NCI-H2081 (cell line): ENCODE results near the gene TMEM41A.

Source experiments
- DNase-seq, 2 experiments: peaks; one replicate each; lab custom pipeline; 2025; lab: John Stamatoyannopoulos, UW

The TMEM41A gene

DNA sequence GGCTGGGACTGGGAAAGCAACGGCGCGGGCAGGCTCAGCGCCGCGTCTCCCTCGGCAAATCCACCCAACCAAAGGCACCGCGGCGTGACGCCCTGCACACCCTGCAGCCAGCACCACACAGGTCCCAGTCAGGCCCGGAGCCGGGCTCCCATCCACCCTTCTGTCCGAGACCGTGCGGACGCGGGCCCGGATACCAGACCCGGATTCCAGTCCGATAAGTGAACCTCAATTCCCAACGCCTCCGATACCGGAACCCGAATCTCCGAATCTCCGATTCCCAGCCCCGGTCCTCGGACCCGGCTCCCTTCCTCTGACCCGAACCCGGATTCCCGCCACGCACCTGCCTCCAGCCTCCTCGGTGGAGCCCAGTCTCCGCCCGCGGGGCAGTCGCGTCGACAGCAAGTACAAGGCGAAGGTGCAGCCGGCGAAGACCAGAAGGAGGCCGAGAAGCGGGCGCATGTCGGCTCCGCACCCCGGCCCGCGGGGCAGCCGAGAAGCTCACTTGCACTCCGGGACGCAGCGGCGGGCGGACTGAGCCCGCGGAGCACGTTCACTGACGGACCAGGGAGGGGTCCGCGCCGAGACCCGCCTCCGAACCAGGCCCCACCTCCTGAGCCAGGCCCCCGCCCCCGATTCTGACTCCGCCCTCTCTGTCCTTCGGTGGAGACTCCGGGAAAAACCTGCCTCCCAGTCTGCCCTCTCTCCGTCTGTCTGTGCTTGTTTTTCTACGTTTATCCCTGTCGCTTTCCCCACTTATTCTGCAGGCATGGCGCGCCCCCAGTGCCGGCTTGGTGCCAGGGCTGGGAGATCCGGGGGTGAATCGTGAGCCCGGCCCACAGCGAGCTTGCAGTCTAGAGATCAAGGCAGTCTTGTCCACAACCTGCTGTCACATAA is at the start of gene TMEM41A:
Gene TMEM41A (minus strand): TSS at position 533 of the 894 bp plus-strand sequence. CDS start 74 bp downstream, at position 459.
- DNase-seq: peak; percentile 94 to 95

DNA sequence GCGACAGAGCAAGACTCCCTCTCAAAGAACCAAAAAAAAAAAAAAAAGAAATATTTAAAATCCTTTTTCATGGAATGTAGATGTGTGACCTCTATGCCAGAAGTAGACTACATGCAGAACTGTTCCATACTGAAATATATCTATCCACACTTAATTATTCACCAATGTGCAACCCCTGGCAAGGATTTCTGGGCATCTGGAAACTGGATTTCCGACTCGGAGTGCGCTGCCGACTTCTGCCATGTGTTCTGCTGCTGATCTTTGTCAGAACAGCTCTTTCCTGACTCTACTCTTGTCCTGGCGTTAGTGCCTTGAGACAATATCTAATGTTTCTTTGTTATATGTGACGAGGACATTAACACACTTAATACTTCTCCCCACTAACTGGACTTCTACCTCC is 41.9 kb upstream of the TMEM41A start:
- DNase-seq: no peak

DNA sequence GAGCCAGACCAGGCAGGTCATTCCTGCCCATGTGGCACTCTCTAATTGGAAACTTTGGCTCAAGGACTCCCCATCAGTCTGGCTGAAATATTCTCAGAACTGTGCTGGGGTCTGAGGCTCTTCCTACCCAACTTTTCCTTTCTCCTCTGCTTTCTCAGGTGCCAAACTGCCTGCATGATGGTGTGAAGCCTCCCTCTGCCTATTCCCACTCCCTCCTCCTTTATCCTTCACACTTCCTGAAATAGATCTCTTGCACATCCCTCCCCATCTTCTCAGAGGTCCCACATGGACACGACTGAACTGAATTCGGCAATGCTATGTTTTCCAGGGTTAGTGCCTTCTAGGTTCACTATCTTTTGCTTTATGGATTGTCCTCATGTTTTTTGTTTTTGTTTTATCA is 41.1 kb upstream of the TMEM41A start:
- DNase-seq: no peak

DNA sequence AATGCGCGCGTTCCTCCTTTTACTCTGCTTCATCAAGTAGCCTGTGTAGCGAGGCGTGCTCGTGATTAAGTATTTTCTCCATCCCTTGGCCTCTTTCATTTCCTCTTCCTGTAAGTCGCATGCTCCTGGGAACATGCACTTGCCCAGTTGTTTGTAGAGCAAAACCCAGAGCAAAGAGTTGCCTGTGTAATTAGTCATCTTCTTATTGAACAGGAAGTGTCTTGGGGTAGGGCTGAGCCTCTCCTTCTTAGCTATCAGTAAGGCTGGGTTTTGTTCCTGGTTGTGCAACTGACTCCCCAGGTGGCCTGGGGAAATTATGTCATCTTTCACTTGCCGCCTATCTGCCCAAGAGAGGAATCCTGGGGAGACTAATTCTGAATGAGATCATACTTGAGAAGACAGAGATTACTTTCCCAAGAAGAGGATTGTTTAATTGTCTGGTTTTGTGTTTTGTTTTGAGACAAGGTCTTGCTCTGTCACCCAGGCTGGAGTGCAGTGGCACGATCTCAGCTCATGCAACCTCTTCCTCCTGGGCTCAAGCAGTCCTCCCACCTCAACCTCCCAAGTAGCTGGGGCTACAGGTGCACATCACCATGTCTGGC is 38.6 kb upstream of the TMEM41A start:
- DNase-seq: peak in 1 of 2 experiments; percentile 13

DNA sequence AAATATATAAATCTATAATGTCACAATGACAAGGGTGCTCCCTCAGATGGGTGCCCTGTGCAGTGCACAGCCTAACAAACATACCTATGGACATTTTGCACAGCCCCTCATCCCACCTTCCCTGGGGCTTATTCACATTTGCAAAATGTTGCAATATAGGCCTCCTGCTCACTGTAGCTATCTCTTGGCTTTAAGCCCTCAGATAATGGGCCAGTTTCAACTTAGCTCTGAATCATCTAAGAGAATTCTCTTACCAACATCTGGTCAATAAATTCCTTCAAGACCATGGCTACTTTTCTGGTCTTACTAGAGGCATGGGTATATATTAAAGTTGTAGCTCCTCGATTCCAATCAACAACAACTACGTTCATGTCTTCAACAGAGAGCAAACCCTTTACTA is 35.7 kb upstream of the TMEM41A start:
- no peak for DNase-seq

DNA sequence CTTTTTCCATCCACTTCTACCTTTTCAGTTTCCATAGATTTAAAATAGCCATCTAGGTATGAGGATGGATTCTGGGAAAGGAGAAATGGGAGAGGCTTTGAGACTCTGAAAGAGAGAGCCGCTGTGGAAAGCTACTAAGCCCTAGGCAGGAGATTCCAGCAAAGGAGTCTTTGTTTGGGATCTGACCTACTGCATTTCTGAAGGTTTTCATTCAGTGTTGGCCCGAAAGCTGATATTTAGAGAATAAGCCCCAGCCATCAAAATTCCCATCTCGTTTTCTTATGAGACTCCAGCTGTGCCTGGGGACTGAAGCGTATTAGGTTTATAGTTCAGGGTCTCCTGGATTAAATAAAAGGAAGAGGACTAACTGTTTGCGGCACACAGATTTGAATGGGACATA is 34.1 kb upstream of the TMEM41A start:
- DNase-seq: no peak

DNA sequence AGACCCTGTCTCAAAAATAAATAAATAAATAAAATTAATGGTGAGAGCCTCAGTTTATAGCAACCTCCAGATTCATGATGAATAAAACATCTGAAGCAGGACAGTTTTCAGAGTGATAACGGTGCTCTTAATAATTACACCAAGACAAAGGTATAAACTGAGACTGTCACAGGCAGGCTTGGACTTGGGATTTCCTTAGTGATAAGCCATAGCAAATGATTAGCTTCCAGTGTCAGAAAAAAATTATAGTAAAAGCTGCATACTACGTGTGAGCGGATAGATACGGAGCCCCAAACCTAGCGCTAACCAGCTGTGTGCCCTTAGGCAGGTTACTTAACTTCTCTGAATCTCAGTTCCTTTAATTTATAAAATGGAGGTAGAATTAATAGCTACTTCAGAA is 32.0 kb upstream of the TMEM41A start:
- no peak for DNase-seq

DNA sequence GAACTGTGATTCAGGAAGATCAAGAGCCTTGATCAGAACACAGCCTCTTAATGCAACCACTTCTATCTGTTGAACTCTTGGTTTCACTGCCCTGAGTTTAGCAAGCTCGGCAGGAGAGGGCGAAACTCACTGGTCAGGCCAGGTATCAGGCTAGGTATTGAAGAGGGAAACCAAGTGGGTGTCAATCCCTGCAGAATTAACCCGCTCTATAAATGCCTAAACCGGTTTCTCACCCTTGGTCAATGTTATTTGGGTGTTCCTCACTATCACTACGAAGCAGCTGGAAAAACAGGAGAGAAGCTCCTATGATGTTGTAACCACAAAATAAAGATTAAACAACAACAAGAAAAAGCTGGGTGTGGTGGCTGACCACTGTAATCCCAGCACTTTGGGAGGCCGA is 29.7 kb upstream of the TMEM41A start:
- no peak for DNase-seq

DNA sequence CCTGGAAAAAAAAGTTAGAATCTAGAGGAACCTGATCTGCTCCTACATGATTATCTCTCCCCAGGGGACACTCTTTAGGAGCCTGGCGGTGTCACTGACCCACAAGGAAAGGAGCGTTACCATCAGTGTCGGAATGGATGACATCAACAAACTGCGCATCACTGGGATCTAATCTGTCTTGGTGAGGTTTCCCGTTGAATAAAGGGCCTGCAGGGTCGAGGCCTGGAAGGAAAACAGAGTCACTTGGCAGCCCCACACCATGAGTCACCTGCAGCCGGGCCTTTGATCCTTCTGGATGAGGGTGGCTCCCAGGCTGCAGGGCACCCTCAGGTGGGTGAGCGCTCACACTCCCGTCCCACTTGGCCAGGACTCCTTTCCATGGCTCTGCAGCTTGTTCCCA is 28.5 kb upstream of the TMEM41A start:
- no peak for DNase-seq

DNA sequence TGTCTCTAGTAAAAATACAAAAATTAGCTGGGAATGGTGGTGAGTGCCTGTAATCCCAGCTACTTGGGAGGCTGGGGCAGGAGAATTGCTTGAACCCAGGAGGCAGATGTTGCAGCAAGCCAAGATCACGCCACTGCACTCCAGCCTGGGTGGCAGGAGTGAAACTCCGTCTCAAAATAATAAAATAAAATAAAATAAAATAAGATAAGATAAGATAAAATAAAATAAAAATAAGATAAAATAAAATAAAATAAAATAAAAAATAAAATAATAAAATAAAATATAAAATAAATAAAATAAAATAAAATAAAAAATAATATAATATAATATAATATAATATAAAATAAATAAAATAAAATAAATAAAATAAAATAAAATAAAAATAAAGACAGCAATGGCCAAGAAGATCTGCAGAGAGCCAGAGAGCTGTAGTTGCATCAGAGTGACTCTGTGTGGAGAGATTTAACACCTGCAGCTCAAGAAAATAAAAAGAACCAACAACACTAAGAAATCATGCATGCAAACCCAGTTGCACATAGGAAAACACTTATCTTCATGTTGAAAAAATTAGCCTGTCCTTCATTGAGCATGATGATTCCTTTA is 27.6 kb upstream of the TMEM41A start:
- no peak for DNase-seq

DNA sequence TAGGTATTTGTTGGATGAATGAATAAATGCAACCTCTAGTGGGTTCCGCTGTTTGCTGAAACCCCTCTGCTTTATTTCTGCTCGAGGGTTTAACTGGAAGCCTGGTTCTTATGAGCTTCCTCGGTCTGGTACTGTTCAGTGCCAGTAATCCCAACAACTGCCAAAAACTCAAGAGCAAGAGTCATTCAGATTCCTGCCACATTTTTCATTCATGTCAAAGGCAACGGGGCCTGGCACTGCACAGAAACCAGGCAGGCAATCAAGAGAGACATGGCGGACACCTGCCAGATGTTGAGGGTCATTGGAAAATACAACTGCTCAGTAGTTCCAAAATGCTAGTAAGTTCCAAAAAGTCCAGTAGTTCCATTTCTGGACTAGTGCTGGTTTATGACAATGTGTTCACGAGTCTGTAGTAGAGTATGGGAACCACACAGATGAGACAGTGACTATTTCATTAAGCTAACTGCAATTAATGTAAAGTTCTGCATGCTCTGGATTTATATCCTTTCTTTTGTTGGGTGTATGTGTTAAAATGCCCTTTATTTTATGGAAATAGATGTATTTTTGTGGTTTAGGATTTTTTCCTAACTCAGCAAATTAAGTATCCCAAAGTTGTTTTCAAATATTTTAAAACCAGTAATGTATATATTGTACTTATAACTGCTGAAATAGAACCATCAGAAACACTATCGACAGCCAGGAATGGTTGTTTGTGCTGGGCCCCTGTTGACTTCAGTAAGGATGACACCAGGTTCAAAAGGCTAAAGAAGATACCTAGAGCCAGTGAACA is 22.7 kb upstream of the TMEM41A start:
- DNase-seq: no peak

DNA sequence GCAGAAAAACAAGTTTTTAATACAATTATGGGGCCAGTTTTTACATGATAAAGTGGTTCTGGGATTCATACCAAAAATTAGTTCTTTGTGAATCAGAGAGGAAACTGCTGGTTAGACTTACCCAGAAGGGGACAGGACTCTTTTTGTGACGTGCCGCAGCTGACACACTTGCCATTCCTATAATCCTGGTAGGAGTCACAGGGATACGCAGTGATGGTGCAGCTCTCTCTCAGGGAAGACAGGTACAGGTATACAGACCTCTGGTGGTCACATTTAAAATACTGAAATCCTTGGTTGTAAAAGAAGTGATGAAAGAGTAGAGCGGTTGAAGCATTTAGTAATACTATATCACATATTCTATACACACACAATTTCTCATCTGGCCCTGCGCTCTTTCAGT is 20.2 kb upstream of the TMEM41A start:
- DNase-seq: peak in 1 of 2 experiments; percentile 10

DNA sequence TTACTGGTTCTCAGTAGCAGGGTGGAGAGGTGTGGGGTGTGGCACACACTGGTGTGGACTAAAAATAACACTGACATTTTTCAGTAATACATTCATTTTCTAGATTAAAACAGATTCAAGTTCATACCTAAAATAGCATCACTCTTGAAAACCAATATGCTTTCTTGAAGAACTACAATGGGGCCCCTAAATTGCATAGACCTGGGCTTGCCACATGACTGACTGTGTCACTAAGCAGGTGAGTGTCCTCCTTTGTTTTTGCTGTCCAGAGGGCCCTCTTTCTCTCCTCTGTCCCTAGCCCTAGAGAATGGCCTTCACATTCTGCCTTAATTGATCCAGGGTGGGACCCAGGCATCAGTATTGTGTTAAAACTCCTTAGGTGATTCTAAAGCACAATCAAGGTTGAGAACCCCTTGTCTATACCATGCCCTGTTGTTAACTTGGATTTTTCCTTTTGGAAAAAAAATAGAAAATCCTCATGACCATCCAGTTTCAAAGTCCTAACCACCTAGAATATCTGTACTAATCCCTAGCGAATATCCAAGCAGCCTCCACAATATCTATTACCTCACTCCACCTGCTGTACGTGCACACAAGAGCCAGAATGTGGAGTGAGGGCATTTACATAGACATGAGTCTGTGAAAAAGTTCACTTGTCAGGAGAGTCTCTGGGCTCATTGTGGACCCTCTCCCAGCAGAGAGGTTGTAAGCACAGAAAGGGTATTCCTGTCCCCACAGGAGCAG is 18.7 kb upstream of the TMEM41A start:
- no peak for DNase-seq

DNA sequence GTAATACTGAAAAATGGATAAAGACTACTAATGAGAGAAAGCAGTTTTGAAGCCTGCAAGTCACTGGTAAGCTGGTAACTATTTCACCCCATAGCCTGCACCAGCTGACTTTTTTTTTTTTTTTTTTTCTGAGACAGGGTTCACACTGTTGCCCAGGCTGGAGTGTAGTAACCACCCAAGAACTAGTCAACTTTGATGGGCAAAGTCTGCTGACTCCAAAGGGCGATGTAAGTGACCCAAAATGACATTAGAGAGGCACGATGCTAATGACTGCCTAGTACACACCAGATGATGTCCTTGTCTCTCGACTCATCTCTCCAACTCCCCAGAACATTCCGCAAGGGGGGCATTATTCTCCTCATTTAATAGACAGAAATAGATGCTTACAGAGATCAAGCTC is 12.9 kb upstream of the TMEM41A start:
- DNase-seq: no peak

DNA sequence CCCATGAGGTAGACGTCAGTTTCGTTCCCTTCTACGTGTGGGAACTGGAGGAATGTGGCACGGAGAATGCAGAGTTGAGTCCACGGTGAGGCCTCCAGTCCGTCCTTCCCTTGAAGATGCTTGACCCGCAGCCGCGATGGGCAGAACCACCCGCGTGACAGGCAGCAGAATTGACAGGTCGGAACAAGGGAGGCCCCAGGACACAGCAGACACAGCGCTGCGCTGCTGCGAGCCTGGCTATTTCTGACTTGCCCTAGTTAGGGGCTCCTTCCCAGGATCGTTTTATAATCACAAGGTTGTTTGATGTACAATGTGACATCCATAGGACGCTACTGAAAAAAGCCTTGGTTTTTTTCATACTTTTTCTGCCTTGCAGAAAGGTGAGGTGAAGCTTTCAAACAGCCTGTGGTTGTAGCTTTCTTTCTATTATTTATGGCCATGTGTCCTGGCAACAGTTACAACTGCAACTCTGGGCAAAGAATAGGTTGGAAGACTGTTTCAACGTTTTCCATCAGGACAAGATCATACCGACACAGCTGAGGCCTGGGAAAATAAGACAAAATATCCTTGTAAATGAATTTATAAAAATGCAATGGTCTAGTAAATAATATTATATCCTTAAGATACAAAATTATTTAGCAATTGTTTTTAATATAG is 9.6 kb upstream of the TMEM41A start:
- DNase-seq: no peak

DNA sequence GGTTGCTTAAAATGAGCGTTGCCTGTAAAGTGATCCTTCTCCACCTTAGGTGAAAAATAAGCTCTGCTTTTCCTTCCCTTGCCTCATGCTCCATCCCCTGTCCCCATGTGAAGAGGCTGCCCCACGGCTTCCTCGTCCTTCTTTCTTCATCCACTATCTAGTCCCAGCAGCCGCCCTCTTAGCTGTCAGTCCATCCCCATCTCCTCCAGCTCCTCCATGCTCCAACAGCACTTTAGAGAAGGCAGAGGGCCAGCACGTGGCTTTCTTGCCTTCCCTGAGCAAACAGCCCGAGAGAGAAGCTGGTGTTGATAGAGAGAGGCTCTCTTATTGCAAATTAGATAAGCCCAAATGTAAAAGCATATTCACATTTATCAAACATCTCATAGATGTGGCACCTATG is 9.0 kb upstream of the TMEM41A start:
- DNase-seq: no peak

DNA sequence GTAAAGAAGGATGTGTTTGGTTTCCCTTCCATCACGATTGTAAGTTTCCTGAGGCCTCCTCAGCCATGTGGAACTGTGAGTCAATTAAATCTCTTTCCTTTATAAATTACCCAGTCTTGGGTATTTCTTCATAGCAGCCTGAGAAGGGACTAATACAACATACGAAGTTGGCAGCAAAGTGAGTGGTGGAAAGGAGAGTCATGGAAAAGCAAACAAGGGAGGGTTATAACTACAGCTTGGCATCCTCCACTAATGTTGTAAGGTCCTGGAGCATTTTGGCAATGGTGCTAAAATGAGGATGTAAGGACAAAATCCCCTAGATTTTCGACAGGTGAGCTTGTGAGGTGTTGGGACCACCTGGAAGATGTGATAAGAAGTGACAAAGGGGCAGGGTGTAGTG is 5.8 kb upstream of the TMEM41A start:
- no peak for DNase-seq

DNA sequence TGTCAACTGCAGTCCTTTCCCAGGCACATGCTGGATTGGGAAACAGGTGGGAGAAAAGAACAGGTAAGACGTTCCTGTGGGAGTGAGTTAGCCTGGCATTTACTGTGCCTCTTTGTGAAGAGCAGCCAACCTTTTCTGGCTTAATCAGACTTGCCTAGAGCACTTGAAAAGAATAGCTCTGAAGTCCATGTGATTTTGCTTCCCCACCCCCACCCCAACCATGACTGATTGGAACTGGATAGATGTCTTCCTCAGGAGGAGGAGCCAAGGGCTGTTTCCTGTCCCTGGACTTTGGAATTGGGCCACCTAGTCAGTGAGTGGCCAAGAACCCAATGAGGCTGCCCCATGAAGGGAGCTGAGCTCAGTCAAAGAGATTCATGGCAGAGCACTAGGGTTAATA is 4.7 kb upstream of the TMEM41A start:
- no peak for DNase-seq

DNA sequence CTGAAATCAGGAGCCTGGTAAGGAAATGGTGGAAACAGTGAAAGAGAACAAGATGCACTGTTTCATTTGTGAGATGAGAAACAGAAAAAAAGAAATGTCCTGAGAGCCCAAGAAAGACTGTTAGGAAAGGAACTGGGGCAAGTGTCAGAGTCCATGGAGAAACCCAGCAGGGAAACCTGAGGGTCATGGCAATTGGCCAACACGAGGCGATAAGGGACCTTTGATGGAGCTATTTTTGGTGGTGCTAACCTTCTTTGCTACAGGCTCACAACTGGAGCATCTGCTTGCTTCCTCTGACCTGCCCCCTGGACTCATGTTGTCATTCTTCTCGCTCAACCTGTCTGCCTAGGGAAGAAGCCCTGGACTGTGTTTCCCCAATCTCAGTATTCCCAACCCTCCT is 4.2 kb upstream of the TMEM41A start:
- DNase-seq: no peak

DNA sequence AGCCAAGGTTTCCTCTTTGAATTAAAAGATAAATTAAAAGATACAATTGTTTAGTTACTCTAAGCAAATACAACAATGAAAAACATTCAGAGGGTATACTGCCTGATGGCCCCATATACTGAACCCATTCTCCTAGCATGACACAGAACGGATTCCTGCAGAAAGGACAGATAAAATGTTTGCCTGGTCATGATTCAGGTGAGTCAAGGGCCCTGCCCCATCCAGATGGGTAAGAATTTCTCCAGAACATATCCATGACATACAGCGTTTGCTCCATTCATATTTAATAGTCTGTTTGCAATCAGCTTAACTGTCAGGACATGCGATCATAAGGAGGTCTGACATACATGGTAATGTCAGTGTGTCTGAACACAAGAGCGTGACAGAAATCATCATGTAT is 8.6 kb downstream of the TMEM41A start:
- DNase-seq: no peak

DNA sequence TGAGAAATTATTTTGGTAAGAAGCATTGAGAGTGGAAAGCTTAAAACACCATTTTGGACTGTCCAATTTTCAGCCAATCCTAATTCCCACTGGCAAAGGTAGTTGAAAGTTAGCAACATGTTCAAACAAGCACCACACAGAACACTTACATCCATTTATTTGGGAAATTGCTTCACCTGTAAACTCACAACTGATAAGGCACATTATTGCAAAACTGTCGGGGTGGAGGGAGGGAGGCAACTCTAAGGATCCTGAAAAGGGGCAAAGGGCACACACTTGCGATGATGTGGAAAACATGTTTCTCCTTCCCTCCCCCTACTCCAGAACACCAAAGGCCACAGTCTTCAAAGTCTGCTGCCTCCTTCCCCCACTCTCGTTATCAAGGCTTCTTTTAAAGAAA is 9.4 kb downstream of the TMEM41A start:
- DNase-seq: no peak
